GM19099 (cell line): ENCODE results near the gene COBL.

ENCODE experiments used
- POLR2A ChIP-seq: IDR thresholded peaks from 3 replicates; pipeline ENCODE4 v1.6.1; 2011; ENCODE audit warnings: low read depth; ENCODE audit not compliant: insufficient read length; ENCODE audit errors: extremely low read depth

The COBL gene

GRCh38 chr7:51279391-51280023 lies 37.1 kb downstream of the COBL start:
- no peak for TF ChIP-seq POLR2A

- TF ChIP-seq POLR2A, result no peak
Observed at GRCh38 chr7:51278797-51279196, 37.8 kb downstream of the COBL start.

GRCh38 chr7:51276967-51277366 lies 39.6 kb downstream of the COBL start:
- TF ChIP-seq POLR2A, result no peak

GRCh38 chr7:51276091-51276605 lies 40.5 kb downstream of the COBL start:
- TF ChIP-seq POLR2A, result no peak

GRCh38 chr7:51275532-51275931 lies 41.1 kb downstream of the COBL start:
- no peak for TF ChIP-seq POLR2A

- no peak for TF ChIP-seq POLR2A
Observed at GRCh38 chr7:51274955-51275354, 41.7 kb downstream of the COBL start.

DNA sequence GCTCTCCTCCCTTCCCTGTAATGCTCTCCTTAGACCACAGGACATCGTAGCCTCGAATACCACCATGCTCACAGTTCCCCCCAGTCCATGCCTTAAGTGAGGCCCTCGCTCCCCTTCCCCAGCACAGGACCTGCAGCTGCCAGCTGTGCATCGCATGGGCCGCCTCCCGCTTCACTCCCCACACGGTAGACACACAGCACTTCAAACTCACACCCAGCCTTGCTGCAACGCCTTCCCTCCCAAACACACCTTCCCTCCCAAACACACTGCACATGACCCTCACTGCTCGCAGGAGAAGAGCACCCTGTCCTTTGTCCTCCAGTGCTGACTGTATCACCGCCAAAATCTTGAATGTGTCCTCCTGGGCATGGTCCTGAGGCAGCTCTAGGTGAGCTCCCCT lies 42.6 kb downstream of the COBL start:
- no peak for TF ChIP-seq POLR2A

DNA sequence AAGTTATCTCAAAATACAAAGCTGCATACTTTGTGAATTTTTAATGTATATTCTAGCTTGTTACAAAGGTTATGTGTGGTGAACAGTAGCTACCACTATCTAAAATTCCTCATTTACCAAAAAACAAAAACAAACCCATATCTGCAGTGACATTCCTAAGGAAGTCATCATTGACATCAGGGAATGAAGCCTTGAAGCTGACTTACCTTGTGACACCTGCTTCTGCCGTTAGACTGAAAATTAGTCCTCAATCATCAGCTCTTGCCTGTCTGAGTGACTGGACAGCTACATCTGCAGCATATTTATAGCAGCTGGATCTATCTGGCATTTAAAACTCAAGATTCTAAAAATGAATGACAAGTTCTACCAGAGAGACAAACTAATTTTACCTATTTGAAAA lies 43.2 kb downstream of the COBL start:
- no peak for TF ChIP-seq POLR2A

- no peak for TF ChIP-seq POLR2A
Observed at GRCh38 chr7:51270965-51271364, 45.6 kb downstream of the COBL start.

DNA sequence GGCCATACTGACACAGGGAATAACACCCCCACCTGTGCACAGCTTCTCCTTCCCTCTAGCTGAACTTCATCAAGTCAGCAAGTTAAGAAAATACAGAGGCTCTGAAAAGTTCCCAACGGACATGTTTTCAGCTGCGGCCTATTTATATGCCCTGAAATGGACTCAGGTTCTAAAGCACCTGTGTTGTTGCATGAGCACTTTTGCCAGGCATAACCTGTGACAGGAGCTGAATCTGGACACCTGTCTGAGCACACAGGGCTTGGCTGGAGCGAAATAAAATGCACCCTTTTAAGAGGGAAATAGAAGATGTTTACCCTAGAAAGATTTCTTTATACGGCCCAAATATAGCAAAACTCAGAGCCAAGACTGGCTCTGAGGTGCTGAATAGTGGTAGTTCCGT lies 46.7 kb downstream of the COBL start:
- TF ChIP-seq POLR2A, result no peak

- no peak for TF ChIP-seq POLR2A
Observed at GRCh38 chr7:51269321-51269720, 47.3 kb downstream of the COBL start.

DNA sequence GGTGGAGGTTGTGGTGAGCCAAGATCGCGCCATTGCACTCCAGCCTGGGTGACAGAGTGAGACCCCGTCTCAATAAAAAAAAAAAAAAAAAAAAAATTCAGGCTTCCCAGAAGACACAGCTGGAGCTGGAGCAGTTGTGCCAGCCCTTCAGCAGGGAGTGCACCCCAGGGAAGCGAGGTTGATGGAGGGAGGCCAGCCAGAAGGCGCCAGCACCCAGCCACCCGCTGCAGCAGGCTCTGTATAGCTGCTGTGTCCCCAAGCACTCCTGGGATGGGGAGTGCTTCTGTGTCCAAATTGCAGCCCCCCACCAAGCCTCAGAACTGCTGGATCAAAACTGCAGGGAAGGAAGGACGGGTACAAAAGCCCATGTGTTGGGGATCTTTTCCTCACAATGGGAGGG lies 47.8 kb downstream of the COBL start:
- no peak for TF ChIP-seq POLR2A

DNA sequence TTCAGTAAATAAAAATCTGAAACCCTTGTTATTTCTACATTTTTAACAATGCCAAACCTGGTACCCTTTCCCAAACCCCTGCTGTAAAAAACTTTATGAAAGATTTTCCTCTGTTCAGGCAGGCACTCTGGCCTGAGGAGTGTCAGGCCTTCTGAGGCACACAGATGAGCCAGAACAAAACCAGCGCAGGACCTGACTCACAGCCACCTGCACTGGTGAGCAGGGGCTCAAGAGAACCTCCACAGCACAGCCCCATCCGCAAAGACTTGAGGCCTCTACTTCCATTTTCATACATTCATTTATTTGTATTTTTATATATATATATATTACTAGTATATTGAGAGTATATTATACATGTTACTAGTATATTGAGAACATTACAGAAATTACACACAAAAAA lies 49.4 kb downstream of the COBL start:
- no peak for TF ChIP-seq POLR2A

DNA sequence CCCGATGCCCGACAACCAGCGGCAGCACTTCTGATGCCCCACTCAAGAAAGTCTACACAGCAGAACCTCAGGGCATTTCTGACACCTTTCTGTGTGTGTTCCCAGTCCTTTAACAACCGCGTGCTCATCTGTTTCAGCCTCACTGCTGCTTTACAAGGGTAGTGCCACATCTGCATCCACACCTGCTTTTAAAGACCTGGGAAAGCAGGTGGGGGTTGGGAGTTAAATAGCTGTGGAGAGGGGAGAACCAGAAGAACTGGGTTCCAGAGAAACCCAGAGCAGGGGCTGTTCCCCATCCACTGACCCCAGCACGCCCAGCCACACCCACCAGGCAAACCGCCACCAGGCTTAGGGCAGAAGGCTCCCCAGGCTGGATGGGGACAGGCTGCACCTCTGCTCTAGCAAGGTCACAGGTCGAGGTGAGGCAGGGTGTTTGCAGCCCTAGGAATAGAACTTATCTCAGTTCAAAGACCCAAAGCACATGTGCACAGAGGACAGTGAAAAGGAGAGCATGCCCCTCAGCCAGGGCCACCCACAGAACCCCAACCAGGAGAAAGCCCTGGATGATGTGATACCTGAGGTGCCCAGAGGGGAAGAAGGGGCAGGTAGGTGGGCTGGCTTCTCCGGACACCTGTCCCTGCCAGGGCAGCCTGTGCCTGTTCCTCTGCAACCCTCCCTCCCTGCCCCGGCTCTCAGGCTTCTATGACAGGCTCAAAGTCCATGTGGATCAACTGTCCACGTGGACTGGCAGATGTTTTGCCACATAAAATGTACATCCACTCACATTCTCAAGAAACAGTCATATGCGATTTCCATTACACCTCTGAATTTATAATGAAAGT lies 51.3 kb downstream of the COBL start:
- TF ChIP-seq POLR2A, result no peak

DNA sequence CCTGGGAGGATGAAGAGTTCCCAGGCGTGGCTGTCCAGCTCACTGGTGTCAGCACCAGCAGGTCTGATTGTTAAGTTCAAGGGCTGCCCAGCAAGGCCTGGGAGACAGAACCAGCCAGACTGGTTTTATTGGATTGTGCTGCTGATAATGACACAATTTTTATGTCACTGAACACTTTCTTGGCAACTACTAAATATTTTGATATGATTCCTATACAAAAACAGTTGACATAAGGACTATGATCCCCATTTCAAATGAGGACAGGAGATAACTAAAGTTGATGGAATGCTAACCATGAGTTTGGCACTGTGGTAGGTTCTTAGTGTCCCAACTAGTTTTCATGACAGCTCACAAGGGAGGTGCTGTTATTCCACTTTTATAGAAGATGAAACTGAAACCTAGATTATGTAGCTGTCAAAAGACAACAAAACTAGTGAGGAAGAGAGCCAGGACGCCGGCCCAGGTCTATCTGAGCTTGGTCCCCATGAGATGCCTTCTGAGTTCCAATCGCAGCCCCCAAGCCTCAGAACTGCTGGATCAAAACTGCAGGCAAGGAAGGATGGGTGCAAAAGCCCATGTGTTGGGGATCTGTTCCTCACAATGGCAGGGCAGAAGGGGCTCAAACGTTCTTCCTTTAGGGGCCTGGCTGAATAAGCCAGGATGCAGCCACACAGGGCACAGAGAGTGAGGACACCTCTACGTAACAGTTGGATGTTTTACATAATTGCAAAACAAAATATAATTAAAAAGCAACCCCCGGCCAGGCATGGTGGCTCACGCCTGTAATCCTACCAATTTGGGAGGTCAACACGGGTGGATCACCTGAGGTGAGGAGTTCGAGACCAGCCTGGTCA lies 52.8 kb downstream of the COBL start:
- TF ChIP-seq POLR2A, result no peak
